A204.1 (cell line): Measurements from ENCODE around the gene ITGAE.

Experiments used
- FAIRE-seq: peaks from 2 replicates; lab custom pipeline; 2012; peaks lifted over from hg19 to GRCh38; lab: Jason Lieb, UNC

The ITGAE gene

DNA sequence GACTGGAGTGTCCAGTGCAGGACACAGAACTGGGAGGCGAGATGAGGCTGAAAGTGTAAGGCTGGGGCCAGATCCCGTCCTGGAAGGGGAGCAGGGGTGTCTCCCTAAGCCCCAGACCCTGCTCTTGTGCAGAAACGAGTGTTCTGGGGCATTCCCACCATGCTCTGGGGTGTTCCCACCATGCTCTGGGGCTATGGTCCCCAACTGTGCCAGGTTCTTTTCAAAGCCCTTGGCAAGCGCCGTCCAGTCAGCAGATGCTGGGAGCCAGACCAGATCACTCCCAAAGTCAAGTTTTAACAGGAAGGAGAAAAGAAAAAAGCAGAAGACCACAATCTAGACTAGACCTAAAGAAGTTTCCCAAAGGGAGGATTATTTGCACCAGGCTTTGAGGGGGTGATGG lies 135.2 kb downstream of the ITGAE start:
- no peak for FAIRE-seq
